Measurements from ENCODE around the gene TMEM8B.

TMEM8B gene

GRCh38 chr9:35840881-35841644, 12.0 kb downstream of the TMEM8B start:
- DNase-seq (ENCODE audit: low spot score) = no peak

GRCh38 chr9:35841645-35841900, 12.5 kb downstream of the TMEM8B start:
- no peak for DNase-seq (ENCODE audit: low spot score)

- DNase-seq (ENCODE audit: low spot score) = no peak
Observed at GRCh38 chr9:35842020-35842745, 13.2 kb downstream of the TMEM8B start.

- no peak for DNase-seq (ENCODE audit: low spot score)
Observed at GRCh38 chr9:35842795-35843194, 13.8 kb downstream of the TMEM8B start.

- DNase-seq (ENCODE audit: low spot score) = peak; percentile 44
Observed at GRCh38 chr9:35844628-35845270, 15.7 kb downstream of the TMEM8B start.

GRCh38 chr9:35845824-35846771, 17.1 kb downstream of the TMEM8B start:
- no peak for DNase-seq (ENCODE audit: low spot score)

- no peak for DNase-seq (ENCODE audit: low spot score)
Observed at GRCh38 chr9:35847792-35848572, 19.0 kb downstream of the TMEM8B start.

- no peak for DNase-seq (ENCODE audit: low spot score)
Observed at GRCh38 chr9:35852267-35852815, 23.3 kb downstream of the TMEM8B start.

- DNase-seq (ENCODE audit: low spot score) = no peak
Observed at GRCh38 chr9:35852876-35853865, 24.1 kb downstream of the TMEM8B start.

GRCh38 chr9:35854091-35854762, 25.2 kb downstream of the TMEM8B start:
- no peak for DNase-seq (ENCODE audit: low spot score)

- DNase-seq (ENCODE audit: low spot score) = no peak
Observed at GRCh38 chr9:35856206-35856605, 27.2 kb downstream of the TMEM8B start.

- no peak for DNase-seq (ENCODE audit: low spot score)
Observed at GRCh38 chr9:35856882-35857281, 27.9 kb downstream of the TMEM8B start.

- DNase-seq (ENCODE audit: low spot score) = no peak
Observed at GRCh38 chr9:35858458-35858857, 29.4 kb downstream of the TMEM8B start.

- peak; percentile 44 for DNase-seq (ENCODE audit: low spot score)
Observed at GRCh38 chr9:35859310-35859989, 30.4 kb downstream of the TMEM8B start.

- DNase-seq (ENCODE audit: low spot score) = no peak
Observed at GRCh38 chr9:35859990-35860339, 30.9 kb downstream of the TMEM8B start.

GRCh38 chr9:35861161-35861897, 32.3 kb downstream of the TMEM8B start:
- DNase-seq (ENCODE audit: low spot score) = no peak

- no peak for DNase-seq (ENCODE audit: low spot score)
Observed at GRCh38 chr9:35862328-35862727, 33.3 kb downstream of the TMEM8B start.

- no peak for DNase-seq (ENCODE audit: low spot score)
Observed at GRCh38 chr9:35863583-35863982, 34.6 kb downstream of the TMEM8B start.

Measured in SW480 (cell line).